NT2/D1 (cell line): Measurements from ENCODE around the gene SHROOM2.
"Not testable (repeated sequence)": the region's sequence is repeated elsewhere in the genome, so short reads cannot be mapped to it uniquely, and the experiment has no call there.

Experiments used
- DNase-seq: peaks from one replicate; pipeline ENCODE4 v3.0.0-alpha.2; 2011; ENCODE audit warnings: low read depth, low spot score
- H3K27me3 ChIP-seq: 2 replicates; pipeline ENCODE4 v1.6.0; 2011; ENCODE audit warnings: mild to moderate bottlenecking; ENCODE audit not compliant: insufficient read length, insufficient read depth
- H3K36me3 ChIP-seq: 2 replicates; pipeline ENCODE4 v1.6.1; 2011; ENCODE audit warnings: mild to moderate bottlenecking, low read length, mixed read lengths; ENCODE audit not compliant: insufficient read depth, insufficient read length
- H3K4me1 ChIP-seq: 2 replicates; pipeline ENCODE4 v1.5.1; 2011; ENCODE audit not compliant: insufficient read depth, insufficient read length
- H3K4me3 ChIP-seq: 2 replicates; pipeline ENCODE4 v1.5.1; 2011; ENCODE audit warnings: low read depth; ENCODE audit not compliant: insufficient read length
- H3K9ac ChIP-seq: 2 replicates; pipeline ENCODE4 v1.6.0; 2011; ENCODE audit warnings: low read depth; ENCODE audit not compliant: insufficient read length
- H3K9me3 ChIP-seq: 2 replicates; pipeline ENCODE4 v1.5.1; 2011; ENCODE audit warnings: mild to moderate bottlenecking, low read length; ENCODE audit not compliant: insufficient read depth
- SUZ12 ChIP-seq: IDR thresholded peaks from 2 replicates; pipeline ENCODE4 v1.6.1; 2011; ENCODE audit not compliant: insufficient read length, insufficient read depth; ENCODE audit errors: extremely low read depth
- YY1 ChIP-seq: IDR thresholded peaks from 2 replicates; pipeline ENCODE4 v1.6.1; 2011; ENCODE audit not compliant: insufficient read length, insufficient read depth
- ZNF274 ChIP-seq: IDR thresholded peaks from 2 replicates; pipeline ENCODE4 v1.6.1; 2011; ENCODE audit warnings: mild to moderate bottlenecking, low read depth, low read length

SHROOM2 gene

GRCh38 chrX:9802737-9803136 is 16.5 kb downstream of the SHROOM2 start:
- TF ChIP-seq SUZ12 = no peak
- no peak for TF ChIP-seq YY1
- no peak for TF ChIP-seq ZNF274
- Histone ChIP-seq H3K4me3 (no peak overlapping the region), H3K9ac (no peak overlapping the region), H3K4me1 (peaks cover under 1% of the 10 kb centered on the region), H3K36me3 (peaks cover 6% of the 10 kb centered on the region), H3K27me3 (no peaks in the 10 kb centered on the region), H3K9me3 (peaks cover 16% of the 10 kb centered on the region)
- DNase-seq = no peak

- Histone ChIP-seq H3K36me3 (peaks cover 6% of the 10 kb centered on the region), H3K4me3 (no peak overlapping the region), H3K9me3 (peaks cover 14% of the 10 kb centered on the region), H3K27me3 (no peaks in the 10 kb centered on the region), H3K9ac (no peak overlapping the region), H3K4me1 (peaks cover 3% of the 10 kb centered on the region)
- no peak for DNase-seq
- no peak for TF ChIP-seq YY1
- no peak for TF ChIP-seq ZNF274
- TF ChIP-seq SUZ12 = no peak
These were observed 18.2 kb downstream of the SHROOM2 start for GRCh38 chrX:9804444-9804843.

- H3K9ac ChIP-seq = no peak overlapping the region
- H3K9me3 ChIP-seq = no peaks in the 10 kb centered on the region
- no peak overlapping the region for H3K4me3 ChIP-seq
- peaks cover 3% of the 10 kb centered on the region for H3K4me1 ChIP-seq
- H3K36me3 ChIP-seq = no peaks in the 10 kb centered on the region
- DNase-seq = no peak
- TF ChIP-seq ZNF274 = no peak
- TF ChIP-seq YY1 = no peak
- no peak for TF ChIP-seq SUZ12
- no peaks in the 10 kb centered on the region for H3K27me3 ChIP-seq
These were observed 19.7 kb downstream of the SHROOM2 start for GRCh38 chrX:9805956-9806355.

DNA sequence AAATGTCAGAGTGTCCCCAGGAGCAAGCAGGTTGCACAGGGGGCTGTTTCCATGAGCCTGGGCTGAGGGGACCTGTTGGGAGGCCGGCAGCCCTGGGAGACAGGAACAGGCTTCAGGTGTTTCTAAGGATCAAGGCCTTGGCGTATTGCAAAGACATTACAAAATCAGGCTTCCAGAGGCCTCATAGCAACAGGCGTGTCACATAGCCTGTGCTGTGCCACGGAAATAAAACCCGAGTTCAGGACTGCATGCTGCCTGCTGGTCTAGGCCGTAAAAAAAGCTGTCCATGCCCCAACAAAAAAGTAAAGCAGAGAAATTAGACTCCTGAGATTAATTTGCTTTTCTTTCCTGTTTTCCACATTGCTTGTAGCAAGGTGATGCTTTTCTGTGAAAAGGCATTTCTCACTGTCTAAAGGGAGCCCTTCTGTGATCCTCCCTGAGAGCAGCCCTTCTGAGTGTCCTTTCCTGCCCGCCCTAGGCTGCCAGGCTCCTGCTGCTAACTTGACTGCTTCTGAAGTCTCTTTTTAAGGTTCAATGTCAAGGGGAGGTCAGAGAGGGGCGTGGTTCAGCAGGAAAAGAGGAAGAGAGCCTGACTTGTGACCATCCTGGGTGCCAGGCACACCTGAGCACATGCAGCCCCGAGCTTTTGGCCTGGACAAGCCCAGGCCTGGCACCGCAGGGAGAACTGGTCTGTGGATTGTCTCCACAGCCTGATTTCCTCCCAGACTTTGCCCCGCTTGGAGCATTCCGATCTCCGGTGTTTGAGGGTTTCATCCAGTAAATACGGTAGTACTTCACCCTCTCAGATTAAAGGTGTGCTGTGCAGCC is 21.3 kb downstream of the SHROOM2 start:
- no peak overlapping the region for H3K4me3 ChIP-seq
- no peak overlapping the region for H3K9ac ChIP-seq
- no peaks in the 10 kb centered on the region for H3K9me3 ChIP-seq
- no peak for DNase-seq
- H3K27me3 ChIP-seq = no peaks in the 10 kb centered on the region
- no peaks in the 10 kb centered on the region for H3K36me3 ChIP-seq
- no peak for TF ChIP-seq YY1
- no peak for TF ChIP-seq SUZ12
- no peak for TF ChIP-seq ZNF274
- peaks cover 3% of the 10 kb centered on the region for H3K4me1 ChIP-seq

- DNase-seq = not testable (repeated sequence)
These were observed 23.6 kb downstream of the SHROOM2 start for GRCh38 chrX:9809876-9810275.

GRCh38 chrX:9811086-9811485 is 24.9 kb downstream of the SHROOM2 start:
- H3K4me3 ChIP-seq, H3K9ac ChIP-seq, H3K27me3 ChIP-seq, H3K4me1 ChIP-seq, H3K9me3 ChIP-seq, DNase-seq, H3K36me3 ChIP-seq: not testable (repeated sequence)

More at GRCh38 chrX:9809876-9810275, 23.6 kb downstream of the SHROOM2 start:
- H3K36me3 ChIP-seq, H3K9ac ChIP-seq, H3K27me3 ChIP-seq, H3K4me1 ChIP-seq, H3K9me3 ChIP-seq, H3K4me3 ChIP-seq: not testable (repeated sequence)

GRCh38 chrX:9816084-9816700 is 30.0 kb downstream of the SHROOM2 start:
- no peaks in the 10 kb centered on the region for H3K4me1 ChIP-seq
- no peak overlapping the region for H3K9ac ChIP-seq
- H3K4me3 ChIP-seq = no peak overlapping the region
- H3K27me3 ChIP-seq = no peaks in the 10 kb centered on the region
- TF ChIP-seq ZNF274 (no peak), SUZ12 (no peak), YY1 (no peak)
- H3K36me3 ChIP-seq = no peaks in the 10 kb centered on the region
- DNase-seq = no peak
- H3K9me3 ChIP-seq = no peaks in the 10 kb centered on the region
